Measurements from ENCODE around the gene ASXL2.
"Not testable (repeated sequence)": the region's sequence is repeated elsewhere in the genome, so short reads cannot be mapped to it uniquely, and the experiment has no call there.

The ASXL2 gene

GRCh38 chr2:25887624-25888242, 9.4 kb upstream of the ASXL2 start:
- no peak for DNase-seq

- DNase-seq: no peak
Measured at GRCh38 chr2:25885933-25886332, 7.6 kb upstream of the ASXL2 start.

- no peak for DNase-seq
Measured at GRCh38 chr2:25881764-25882163, 3.5 kb upstream of the ASXL2 start.

GRCh38 chr2:25879133-25879730, 945 bp upstream of the ASXL2 start:
- DNase-seq: no peak

- peak; percentile 47 for DNase-seq
Measured at GRCh38 chr2:25877431-25878360, 591 bp downstream of the ASXL2 start.

GRCh38 chr2:25872134-25872533, 6.2 kb downstream of the ASXL2 start:
- no peak for DNase-seq

- DNase-seq: no peak
Measured at GRCh38 chr2:25867396-25868003, 10.8 kb downstream of the ASXL2 start.

GRCh38 chr2:25856377-25856776, 21.9 kb downstream of the ASXL2 start:
- no peak for DNase-seq

- DNase-seq: no peak
Measured at GRCh38 chr2:25855065-25855464, 23.2 kb downstream of the ASXL2 start.

- no peak for DNase-seq
Measured at GRCh38 chr2:25854613-25855012, 23.7 kb downstream of the ASXL2 start.

GRCh38 chr2:25853038-25853638, 25.1 kb downstream of the ASXL2 start:
- no peak for DNase-seq

GRCh38 chr2:25851740-25852503, 26.4 kb downstream of the ASXL2 start:
- peak; percentile 7 for DNase-seq

- DNase-seq: not testable (repeated sequence)
Measured at GRCh38 chr2:25850400-25850799, 27.9 kb downstream of the ASXL2 start.

GRCh38 chr2:25849350-25849749, 28.9 kb downstream of the ASXL2 start:
- DNase-seq: not testable (repeated sequence)

- no peak for DNase-seq
Measured at GRCh38 chr2:25845843-25846505, 32.3 kb downstream of the ASXL2 start.

GRCh38 chr2:25844089-25844488, 34.2 kb downstream of the ASXL2 start:
- DNase-seq: no peak

GRCh38 chr2:25842155-25842554, 36.1 kb downstream of the ASXL2 start:
- no peak for DNase-seq

- DNase-seq: no peak
Measured at GRCh38 chr2:25838152-25838756, 40.0 kb downstream of the ASXL2 start.

- DNase-seq: no peak
Measured at GRCh38 chr2:25835906-25836305, 42.4 kb downstream of the ASXL2 start.

GRCh38 chr2:25833566-25833965, 44.7 kb downstream of the ASXL2 start:
- DNase-seq: no peak

GRCh38 chr2:25832897-25833296, 45.4 kb downstream of the ASXL2 start:
- no peak for DNase-seq

Measured in stimulated activated CD4-positive, alpha-beta T cell treated with anti-CD3 and anti-CD28 coated beads, Interleukin-4, amount 100 ng/mL, for 1 hour (primary cell).